BE2C (cell line): ENCODE results near the gene C19orf67.

Experiments
- DNase-seq: peaks from one replicate; pipeline ENCODE4 v3.0.0-alpha.2; 2020
- H3K27me3 ChIP-seq: fragments of 250-450 bp; sonication (Bioruptor Pico); 2 replicates; pipeline ENCODE4 v1.5.1; 2020; ENCODE audit warnings: mild to moderate bottlenecking
- H3K36me3 ChIP-seq: fragments of 250-450 bp; sonication (Bioruptor Pico); 2 replicates; pipeline ENCODE4 v1.5.1; 2020; ENCODE audit warnings: mild to moderate bottlenecking
- H3K4me1 ChIP-seq: fragments of 250-450 bp; sonication (Bioruptor Pico); 2 replicates; pipeline ENCODE4 v1.5.1; 2020
- H3K4me3 ChIP-seq: 2 replicates; pipeline ENCODE4 v1.5.1; 2011; ENCODE audit warnings: low read depth, low read length
- H3K9me3 ChIP-seq: fragments of 250-450 bp; sonication (Bioruptor Pico); 2 replicates; pipeline ENCODE4 v1.5.1; 2020
- TF ChIP-seq, protein P1 (sequence below): IDR thresholded peaks from 2 replicates; pipeline ENCODE4 v1.5.1; 2012; ENCODE audit warnings: mild to moderate bottlenecking, low read depth, low read length

The C19orf67 gene

GRCh38 chr19:14061751-14062557, 23.6 kb downstream of the C19orf67 start, which contains the start of gene PALM3:
Gene PALM3 (minus strand): TSS chr19:14062076. CDS start chr19:14061980, 96 bp downstream.
- no peak for DNase-seq
- Histone ChIP-seq H3K27me3 (no peaks in the 10 kb centered on the region), H3K9me3 (no peaks in the 10 kb centered on the region), H3K36me3 (no peaks in the 10 kb centered on the region), H3K4me1 (no peaks in the 10 kb centered on the region), H3K4me3 (no peak within 1 kb of the TSS)
- TF ChIP-seq, protein P1, sequence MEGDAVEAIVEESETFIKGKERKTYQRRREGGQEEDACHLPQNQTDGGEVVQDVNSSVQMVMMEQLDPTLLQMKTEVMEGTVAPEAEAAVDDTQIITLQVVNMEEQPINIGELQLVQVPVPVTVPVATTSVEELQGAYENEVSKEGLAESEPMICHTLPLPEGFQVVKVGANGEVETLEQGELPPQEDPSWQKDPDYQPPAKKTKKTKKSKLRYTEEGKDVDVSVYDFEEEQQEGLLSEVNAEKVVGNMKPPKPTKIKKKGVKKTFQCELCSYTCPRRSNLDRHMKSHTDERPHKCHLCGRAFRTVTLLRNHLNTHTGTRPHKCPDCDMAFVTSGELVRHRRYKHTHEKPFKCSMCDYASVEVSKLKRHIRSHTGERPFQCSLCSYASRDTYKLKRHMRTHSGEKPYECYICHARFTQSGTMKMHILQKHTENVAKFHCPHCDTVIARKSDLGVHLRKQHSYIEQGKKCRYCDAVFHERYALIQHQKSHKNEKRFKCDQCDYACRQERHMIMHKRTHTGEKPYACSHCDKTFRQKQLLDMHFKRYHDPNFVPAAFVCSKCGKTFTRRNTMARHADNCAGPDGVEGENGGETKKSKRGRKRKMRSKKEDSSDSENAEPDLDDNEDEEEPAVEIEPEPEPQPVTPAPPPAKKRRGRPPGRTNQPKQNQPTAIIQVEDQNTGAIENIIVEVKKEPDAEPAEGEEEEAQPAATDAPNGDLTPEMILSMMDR: no peak

GRCh38 chr19:14061081-14061749, 24.4 kb downstream of the C19orf67 start:
- DNase-seq: no peak
- no peaks in the 10 kb centered on the region for H3K27me3 ChIP-seq
- H3K4me1 ChIP-seq: no peaks in the 10 kb centered on the region
- no peaks in the 10 kb centered on the region for H3K9me3 ChIP-seq
- TF ChIP-seq, protein P1: no peak
- H3K36me3 ChIP-seq: no peaks in the 10 kb centered on the region
- H3K4me3 ChIP-seq: no peak overlapping the region

GRCh38 chr19:14059652-14060155, 25.9 kb downstream of the C19orf67 start:
- TF ChIP-seq, protein P1: no peak
- Histone ChIP-seq H3K9me3 (no peaks in the 10 kb centered on the region), H3K4me3 (no peak overlapping the region), H3K36me3 (no peaks in the 10 kb centered on the region), H3K27me3 (no peaks in the 10 kb centered on the region), H3K4me1 (no peaks in the 10 kb centered on the region)
- DNase-seq: no peak

GRCh38 chr19:14059093-14059480, 26.5 kb downstream of the C19orf67 start:
- H3K4me3 ChIP-seq: no peak overlapping the region
- DNase-seq: no peak
- H3K27me3 ChIP-seq: no peaks in the 10 kb centered on the region
- no peaks in the 10 kb centered on the region for H3K9me3 ChIP-seq
- TF ChIP-seq, protein P1: peak; percentile 63
- no peaks in the 10 kb centered on the region for H3K36me3 ChIP-seq
- no peaks in the 10 kb centered on the region for H3K4me1 ChIP-seq

DNA sequence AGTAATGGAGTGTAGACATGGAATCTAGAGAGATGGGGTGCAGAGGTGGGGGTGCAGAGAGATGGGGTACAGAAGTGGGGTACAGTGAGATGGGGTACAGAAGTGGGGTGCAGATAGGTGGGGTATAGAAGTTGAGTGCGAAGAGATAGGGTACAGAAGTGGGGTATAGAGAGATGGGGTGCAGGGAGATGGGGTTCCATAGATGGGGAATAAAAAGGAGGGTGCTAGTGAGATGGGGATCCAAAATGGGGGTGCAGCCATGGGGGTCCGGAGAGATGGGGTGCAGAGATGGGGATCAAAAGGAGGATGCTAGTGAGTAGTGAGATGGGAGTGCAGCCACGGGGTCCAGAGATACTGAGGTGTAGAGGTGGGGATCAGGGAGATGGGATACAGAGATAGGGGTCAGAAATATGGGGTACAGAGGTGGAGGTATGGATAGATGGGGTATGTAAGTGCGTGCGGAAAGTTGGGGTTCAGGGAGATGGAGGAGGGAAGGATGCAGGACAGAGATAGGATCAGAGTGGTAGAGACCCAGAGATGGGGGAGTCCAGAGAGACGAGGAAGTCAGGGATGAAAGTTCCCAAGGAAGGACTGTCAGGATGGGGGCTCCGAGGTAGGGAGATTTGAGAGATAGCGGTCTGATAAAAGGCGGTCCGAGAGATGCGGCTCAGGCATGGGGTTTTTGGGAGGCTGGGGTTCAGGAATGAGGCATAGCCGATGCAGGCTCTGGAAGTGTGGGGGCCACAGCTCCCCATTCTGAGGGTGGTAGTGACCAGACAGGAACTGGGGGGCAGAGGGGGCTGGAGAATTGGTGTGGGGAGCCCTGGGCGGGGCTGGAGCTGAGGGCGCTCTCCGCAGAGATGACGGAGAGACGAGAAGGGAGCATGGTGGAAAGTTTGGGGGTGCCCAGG, 27.1 kb downstream of the C19orf67 start:
- TF ChIP-seq, protein P1: no peak
- no peak for DNase-seq
- Histone ChIP-seq H3K9me3 (no peaks in the 10 kb centered on the region), H3K36me3 (no peaks in the 10 kb centered on the region), H3K4me3 (peak overlapping the region; percentile 38), H3K27me3 (no peaks in the 10 kb centered on the region), H3K4me1 (no peaks in the 10 kb centered on the region)
